ENCODE data around the gene LRCH3.

The LRCH3 gene

GRCh38 chr3:197791113-197791891 lies at the start of gene LRCH3:
Gene LRCH3, plus strand, starts transcription at chr3:197791254. Its CDS starts 25 bp downstream, at chr3:197791279.
- DNase-seq, result peak; percentile 85

GRCh38 chr3:197742787-197743186 lies 48.3 kb upstream of the LRCH3 start:
- DNase-seq, result no peak

- DNase-seq, result no peak
These were observed 44.8 kb upstream of the LRCH3 start for GRCh38 chr3:197746209-197746608.

- DNase-seq, result no peak
These were observed 44.2 kb upstream of the LRCH3 start for GRCh38 chr3:197746801-197747237.

- no peak for DNase-seq
These were observed 42.3 kb upstream of the LRCH3 start for GRCh38 chr3:197748597-197749314.

DNA sequence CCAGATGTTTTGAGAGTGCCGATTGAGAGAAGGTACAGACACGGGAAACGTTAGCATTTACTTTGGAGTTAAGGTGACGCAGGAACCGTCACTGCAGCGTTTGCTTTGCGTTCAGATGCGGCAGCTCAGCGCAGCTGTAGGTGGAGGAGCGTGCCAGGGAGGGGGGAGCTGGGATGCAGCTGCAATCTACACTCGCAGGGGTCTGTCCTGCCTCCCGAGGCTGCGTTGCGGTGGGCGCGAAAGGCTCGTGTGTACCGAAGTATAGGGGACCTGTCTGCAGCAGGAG lies 41.8 kb upstream of the LRCH3 start:
- DNase-seq, result no peak

DNA sequence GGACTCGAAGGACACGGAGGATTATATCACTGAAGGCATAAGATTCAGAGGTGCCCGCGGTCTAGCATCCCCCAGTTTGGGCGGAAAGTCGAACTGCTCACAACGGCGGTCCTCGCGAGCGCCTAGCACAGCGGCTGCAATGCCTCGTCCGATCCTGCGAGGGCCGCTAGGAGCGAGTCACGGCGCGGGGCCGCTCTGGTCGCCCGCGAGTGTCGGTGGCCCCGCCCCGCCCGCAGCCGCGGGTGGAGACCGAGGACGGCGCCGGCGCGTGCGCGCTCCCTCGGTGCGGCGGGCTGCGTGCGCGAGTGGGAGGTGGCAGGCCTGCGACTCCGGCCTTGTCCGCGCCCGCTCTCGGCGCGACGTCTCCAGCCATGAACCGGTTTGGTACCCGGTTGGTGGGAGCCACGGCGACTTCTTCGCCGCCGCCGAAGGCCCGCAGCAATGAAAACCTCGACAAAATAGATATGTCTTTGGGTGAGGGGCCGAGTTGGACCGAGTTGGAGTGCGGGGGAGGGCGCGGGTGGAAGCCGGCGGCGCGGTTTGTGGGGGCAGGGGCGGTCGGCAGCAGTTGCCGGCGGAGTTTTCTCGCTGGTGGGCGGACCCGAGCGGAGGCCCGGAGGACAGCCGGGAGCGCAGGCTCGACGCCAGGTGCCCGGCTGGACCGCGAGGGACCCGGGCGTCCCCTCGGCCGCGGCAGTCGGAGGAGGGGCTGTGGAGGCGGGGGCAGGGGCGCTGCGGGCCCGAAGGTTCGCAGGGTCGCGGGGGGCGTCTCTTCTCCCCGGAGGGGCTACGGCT lies 41.3 kb upstream of the LRCH3 start, which contains the start of gene FYTTD1:
TSS of gene FYTTD1 (plus strand) at position 283 of the 795 bp plus-strand sequence. CDS start at position 372, 89 bp downstream.
- peak; percentile 90 for DNase-seq

- DNase-seq, result peak; percentile 65
These were observed 40.6 kb upstream of the LRCH3 start for GRCh38 chr3:197750396-197750831.

GRCh38 chr3:197750858-197751737 lies 40.0 kb upstream of the LRCH3 start:
- peak; percentile 35 for DNase-seq

DNA sequence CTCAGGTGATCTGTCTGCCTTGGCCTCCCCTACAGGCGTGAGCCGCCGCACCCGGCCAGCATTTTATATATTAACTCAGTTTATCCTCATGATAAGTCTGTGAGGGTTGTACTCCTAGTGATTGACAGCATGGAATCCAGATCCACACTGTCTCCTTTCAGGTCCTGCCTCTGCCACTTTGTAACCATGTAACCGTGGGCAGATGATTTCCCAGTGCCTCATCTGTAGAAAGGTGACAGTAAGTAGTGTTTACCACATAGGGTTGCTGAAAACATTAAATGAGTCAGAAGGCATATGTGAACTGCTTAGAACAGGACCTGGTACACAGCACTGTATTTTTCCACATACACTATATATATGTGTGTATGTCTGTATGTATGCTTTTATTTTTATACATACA lies 38.9 kb upstream of the LRCH3 start:
- no peak for DNase-seq

DNA sequence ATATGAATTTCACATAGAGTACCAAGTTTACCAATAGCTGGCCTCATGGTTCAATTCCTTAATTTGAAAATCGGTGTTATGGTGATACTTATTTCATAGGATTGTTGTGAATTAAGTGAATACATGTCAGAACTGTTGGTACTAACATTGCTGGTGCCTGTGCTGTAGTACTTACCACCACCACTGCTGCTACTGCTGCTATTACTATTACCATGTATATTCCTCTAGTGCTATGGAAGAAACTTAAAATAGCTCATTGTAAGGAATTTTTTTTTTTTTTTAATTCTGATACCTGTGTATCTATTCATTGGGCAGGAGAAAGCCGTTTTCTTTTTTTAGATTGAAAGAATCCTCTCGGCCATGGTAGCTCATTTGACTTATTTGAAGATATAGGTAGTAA lies 37.8 kb upstream of the LRCH3 start:
- no peak for DNase-seq

GRCh38 chr3:197756704-197757103 lies 34.4 kb upstream of the LRCH3 start:
- DNase-seq, result no peak

GRCh38 chr3:197758512-197758911 lies 32.5 kb upstream of the LRCH3 start:
- DNase-seq, result no peak

GRCh38 chr3:197761784-197762183 lies 29.3 kb upstream of the LRCH3 start:
- DNase-seq, result no peak

GRCh38 chr3:197775317-197775716 lies 15.7 kb upstream of the LRCH3 start:
- no peak for DNase-seq

GRCh38 chr3:197782230-197782629 lies 8.8 kb upstream of the LRCH3 start:
- no peak for DNase-seq

- DNase-seq, result no peak
These were observed 7.0 kb upstream of the LRCH3 start for GRCh38 chr3:197784019-197784585.

GRCh38 chr3:197787412-197787811 lies 3.6 kb upstream of the LRCH3 start:
- no peak for DNase-seq

GRCh38 chr3:197789309-197789708 lies 1.7 kb upstream of the LRCH3 start:
- no peak for DNase-seq

DNA sequence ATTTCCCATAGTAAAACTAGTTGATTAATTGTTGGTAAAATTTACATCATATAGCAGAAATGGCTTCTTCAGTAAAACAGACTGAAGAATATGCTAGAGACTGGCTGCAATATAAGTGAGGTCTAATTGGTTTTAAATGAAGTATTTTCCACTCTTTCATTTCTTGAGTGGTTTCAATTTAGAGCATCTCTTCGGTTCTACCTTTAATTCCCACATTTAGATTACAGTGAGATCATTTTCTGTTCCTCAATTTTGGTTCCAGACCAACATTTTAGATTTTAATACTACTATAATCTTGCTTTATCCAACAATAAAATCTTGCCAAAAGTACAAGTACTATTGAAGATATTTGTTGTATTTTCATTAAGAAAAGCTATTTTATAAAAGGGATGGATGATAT lies 1.0 kb upstream of the LRCH3 start:
- no peak for DNase-seq

GRCh38 chr3:197791892-197792647 lies 1.0 kb downstream of the LRCH3 start:
- DNase-seq, result peak; percentile 55
